Upper lobe of right lung (tissue), 1 donor: ENCODE measurements around the gene MTHFSD. TPM values are rescaled to one million over a fixed set of nuclear protein-coding genes. Genes with fewer than 3 reads are reported as not detected.
A peak's percentile ranks its signal among the peaks of the same experiment; 100 is the strongest.

Experiments
- ATAC-seq: fragments of 200-7000 bp; cut with Tn5 transposase; one replicate; pipeline ENCODE4 v1.9.1; 2020; ENCODE audit warnings: mild to moderate bottlenecking, moderate library complexity
- DNase-seq: peaks from one replicate; pipeline ENCODE4 v3.0.0-alpha.2; 2020
- H3K27ac ChIP-seq: fragments of 200-600 bp; one replicate; pipeline ENCODE4 v1.8.0; 2022
- H3K27me3 ChIP-seq: fragments of 200-600 bp; one replicate; pipeline ENCODE4 v1.8.0; 2022; ENCODE audit warnings: mild to moderate bottlenecking
- H3K36me3 ChIP-seq: fragments of 200-600 bp; one replicate; pipeline ENCODE4 v1.8.0; 2022
- H3K4me1 ChIP-seq: fragments of 200-600 bp; one replicate; pipeline ENCODE4 v1.8.0; 2022
- H3K4me3 ChIP-seq: fragments of 200-600 bp; one replicate; pipeline ENCODE4 v1.8.0; 2022; ENCODE audit warnings: mild to moderate bottlenecking
- H3K9me3 ChIP-seq: fragments of 200-600 bp; one replicate; pipeline ENCODE4 v1.8.0; 2022
- intact Hi-C: fragments of 100-400 bp; cut with DNase I; formaldehyde crosslinking; loops from one replicate; pipeline ENCODE4 v1.11.0; 2022
- total RNA-seq: library from RNA; stranded (reverse); fragmentation: NEBNext Ultra II Directional; extraction: Animal tissue kit (Norgen Biotek cat#: 25700); gene quantifications from one replicate; pipeline ENCODE4 v1.2.1, GENCODE V29; 2021
- TF ChIP-seq, protein P1 (sequence below): fragments of 200-600 bp; IDR thresholded peaks from one replicate; pipeline ENCODE4 v1.8.0; 2022; ENCODE audit warnings: antibody characterized with exemption
- donor health status: DM: no; HTN: yes; CAD: no; lungs with severe emphysema.

The MTHFSD gene
- total RNA-seq, 1 donor from 2014 or later, result 18.7 TPM

DNA sequence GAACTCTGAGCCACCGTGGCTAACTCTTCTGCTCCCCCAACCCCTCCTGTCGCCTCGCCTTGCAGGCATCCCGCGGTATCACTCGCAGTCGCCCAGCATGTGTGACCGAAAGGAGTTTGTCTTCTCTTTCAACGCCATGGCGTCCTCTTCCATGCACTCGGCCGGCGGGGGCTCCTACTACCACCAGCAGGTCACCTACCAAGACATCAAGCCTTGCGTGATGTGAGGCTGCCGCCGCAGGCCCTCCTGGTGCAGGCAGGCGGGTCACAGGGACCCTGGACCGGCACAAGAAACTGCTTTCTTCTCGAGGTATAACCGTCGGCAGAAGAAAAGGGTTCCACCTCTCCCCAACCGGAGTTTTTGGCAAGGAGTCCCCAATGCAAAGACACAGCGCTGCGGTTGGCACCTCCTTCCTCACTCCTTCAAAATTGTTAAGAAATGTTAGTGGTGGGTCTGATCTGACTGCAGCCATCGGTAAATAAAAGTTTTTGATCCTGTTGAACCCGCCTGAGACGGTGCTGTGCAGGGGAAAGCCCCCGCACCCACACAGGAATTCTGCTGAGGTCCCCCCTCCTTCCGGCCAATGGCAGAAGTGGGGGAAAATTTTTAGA, 42.1 kb downstream of the MTHFSD start:
- TF ChIP-seq, protein P1, sequence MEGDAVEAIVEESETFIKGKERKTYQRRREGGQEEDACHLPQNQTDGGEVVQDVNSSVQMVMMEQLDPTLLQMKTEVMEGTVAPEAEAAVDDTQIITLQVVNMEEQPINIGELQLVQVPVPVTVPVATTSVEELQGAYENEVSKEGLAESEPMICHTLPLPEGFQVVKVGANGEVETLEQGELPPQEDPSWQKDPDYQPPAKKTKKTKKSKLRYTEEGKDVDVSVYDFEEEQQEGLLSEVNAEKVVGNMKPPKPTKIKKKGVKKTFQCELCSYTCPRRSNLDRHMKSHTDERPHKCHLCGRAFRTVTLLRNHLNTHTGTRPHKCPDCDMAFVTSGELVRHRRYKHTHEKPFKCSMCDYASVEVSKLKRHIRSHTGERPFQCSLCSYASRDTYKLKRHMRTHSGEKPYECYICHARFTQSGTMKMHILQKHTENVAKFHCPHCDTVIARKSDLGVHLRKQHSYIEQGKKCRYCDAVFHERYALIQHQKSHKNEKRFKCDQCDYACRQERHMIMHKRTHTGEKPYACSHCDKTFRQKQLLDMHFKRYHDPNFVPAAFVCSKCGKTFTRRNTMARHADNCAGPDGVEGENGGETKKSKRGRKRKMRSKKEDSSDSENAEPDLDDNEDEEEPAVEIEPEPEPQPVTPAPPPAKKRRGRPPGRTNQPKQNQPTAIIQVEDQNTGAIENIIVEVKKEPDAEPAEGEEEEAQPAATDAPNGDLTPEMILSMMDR, result no peak
- ATAC-seq (no peak), DNase-seq (no peak)
- Histone ChIP-seq H3K27me3 (peaks cover 69% of the 10 kb centered on the region), H3K9me3 (no peaks in the 10 kb centered on the region), H3K4me1 (peaks cover 14% of the 10 kb centered on the region), H3K27ac (peak overlapping the region; percentile 86), H3K36me3 (peaks cover 4% of the 10 kb centered on the region), H3K4me3 (peak overlapping the region; percentile 62)
- intact Hi-C loops, result loop anchor here (10.0 kb wide), 1 partner anchor 168 kb away; no protein-coding TSS in a partner anchor

DNA sequence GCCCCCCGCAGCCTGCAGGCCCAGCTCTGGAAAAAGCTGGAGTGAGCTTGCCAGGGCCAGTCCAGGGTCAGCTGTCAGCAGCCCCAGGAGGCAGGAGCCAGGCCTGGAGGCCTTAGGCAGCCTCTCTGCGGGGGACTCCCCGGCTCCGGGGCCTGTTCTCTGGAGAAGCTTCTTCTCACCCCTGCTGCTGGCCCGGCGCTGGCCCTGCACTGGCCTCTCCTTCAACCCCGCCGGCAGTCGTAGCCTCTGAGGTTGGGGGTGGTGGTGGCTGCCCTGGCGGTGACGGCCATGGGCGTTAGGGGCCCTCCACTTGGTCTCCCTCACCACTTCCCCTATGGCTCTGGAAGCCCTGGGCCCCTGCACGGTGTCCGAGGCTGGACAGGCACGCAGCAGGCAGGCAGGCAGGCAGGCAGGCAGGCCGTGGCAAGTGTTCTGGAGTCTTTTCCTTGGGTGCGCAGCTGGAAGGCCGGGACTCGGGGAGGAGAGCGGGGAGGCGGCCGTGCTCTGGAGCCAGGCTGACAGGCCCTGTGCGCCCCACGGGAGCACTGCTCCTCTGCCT, 42.7 kb downstream of the MTHFSD start:
- DNase-seq (peak; percentile 63), ATAC-seq (no peak)
- Histone ChIP-seq H3K9me3 (no peaks in the 10 kb centered on the region), H3K4me3 (peak overlapping the region; percentile 62), H3K4me1 (peaks cover 14% of the 10 kb centered on the region), H3K27ac (peak overlapping the region; percentile 86), H3K27me3 (peaks cover 75% of the 10 kb centered on the region), H3K36me3 (peaks cover 4% of the 10 kb centered on the region)
- TF ChIP-seq, protein P1, result no peak
- intact Hi-C loops, result loop anchor here (10.0 kb wide), 1 partner anchor 168 kb away; no protein-coding TSS in a partner anchor

DNA sequence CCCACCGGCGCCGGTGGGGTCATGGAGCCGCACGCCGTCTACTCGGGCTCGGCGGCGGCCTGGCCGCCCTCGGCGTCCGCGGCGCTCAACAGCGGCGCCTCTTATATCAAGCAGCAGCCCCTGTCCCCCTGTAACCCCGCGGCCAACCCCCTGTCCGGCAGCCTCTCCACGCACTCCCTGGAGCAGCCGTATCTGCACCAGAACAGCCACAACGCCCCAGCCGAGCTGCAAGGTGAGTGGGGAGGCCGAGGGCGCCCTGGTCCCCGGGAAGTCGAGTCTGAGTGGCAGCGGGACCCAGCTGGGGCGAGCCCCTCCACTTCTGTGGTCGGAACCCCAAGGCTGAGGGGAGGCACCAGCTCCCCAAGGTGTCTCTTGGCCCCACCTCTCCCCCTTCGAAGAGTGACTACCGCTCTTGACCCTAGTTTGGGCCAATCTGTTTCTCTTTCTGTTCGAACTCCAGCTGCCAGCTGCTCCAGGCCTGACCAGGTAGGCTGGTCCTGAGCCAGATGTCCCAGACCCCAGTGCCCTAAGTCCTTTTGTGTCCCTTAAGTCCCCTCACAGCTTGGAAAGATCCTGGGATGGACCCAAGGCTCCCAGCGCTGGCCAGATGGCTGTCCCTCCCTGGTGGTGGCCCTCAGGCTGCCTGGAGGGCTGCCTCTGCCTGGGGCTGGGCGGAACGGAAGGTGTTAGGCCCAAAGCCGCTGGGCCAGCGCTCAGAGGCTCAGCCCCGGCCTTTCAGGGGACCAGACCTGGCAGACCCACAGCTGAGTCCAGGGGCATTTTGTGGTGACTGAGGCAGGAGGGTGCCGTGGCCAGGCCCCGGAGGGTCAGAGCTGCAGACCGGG, 43.5 kb downstream of the MTHFSD start:
- DNase-seq (no peak), ATAC-seq (no peak)
- H3K27ac ChIP-seq, result peak overlapping the region; percentile 86
- intact Hi-C loops, result loop anchor here (10.0 kb wide), 1 partner anchor 167 kb away; no protein-coding TSS in a partner anchor
- H3K36me3 ChIP-seq, result peaks cover 4% of the 10 kb centered on the region
- TF ChIP-seq, protein P1, result no peak
- peaks cover 78% of the 10 kb centered on the region for H3K27me3 ChIP-seq
- H3K9me3 ChIP-seq, result no peaks in the 10 kb centered on the region
- peak overlapping the region; percentile 62 for H3K4me3 ChIP-seq
- peaks cover 14% of the 10 kb centered on the region for H3K4me1 ChIP-seq

DNA sequence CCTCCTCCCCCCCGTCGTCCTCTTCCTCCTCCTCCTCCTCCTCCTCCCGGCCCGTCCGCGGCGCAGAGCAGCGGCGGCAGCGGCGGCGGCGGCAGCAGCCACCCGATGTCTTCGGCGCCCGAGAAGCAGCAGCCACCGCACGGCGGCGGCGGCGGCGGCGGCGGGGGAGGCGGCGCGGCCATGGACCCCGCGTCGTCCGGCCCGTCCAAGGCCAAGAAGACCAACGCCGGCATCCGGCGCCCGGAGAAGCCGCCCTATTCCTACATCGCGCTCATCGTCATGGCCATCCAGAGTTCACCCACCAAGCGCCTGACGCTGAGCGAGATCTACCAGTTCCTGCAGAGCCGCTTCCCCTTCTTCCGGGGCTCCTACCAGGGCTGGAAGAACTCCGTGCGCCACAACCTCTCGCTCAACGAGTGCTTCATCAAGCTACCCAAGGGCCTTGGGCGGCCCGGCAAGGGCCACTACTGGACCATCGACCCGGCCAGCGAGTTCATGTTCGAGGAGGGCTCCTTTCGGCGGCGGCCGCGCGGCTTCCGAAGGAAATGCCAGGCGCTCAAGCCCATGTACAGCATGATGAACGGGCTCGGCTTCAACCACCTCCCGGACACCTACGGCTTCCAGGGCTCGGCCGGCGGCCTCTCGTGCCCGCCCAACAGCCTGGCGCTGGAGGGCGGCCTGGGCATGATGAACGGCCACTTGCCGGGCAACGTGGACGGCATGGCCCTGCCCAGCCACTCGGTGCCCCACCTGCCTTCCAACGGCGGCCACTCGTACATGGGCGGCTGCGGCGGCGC, 44.4 kb downstream of the MTHFSD start, which contains the start of gene FOXF1:
TSS of gene FOXF1 (plus strand) at position 63 of the 797 bp plus-strand sequence. CDS start at position 106, 43 bp downstream.
- TF ChIP-seq, protein P1, result no peak
- H3K4me3 ChIP-seq, result peak within 1 kb of the TSS; percentile 62
- H3K9me3 ChIP-seq, result no peaks in the 10 kb centered on the region
- peaks cover 78% of the 10 kb centered on the region for H3K27me3 ChIP-seq
- peaks cover 14% of the 10 kb centered on the region for H3K4me1 ChIP-seq
- H3K27ac ChIP-seq, result peak within 1 kb of the TSS; percentile 86
- ATAC-seq, result no peak
- intact Hi-C loops, result loop anchor here (10.0 kb wide), 1 partner anchor 166 kb away; no protein-coding TSS in a partner anchor
- H3K36me3 ChIP-seq, result peaks cover 4% of the 10 kb centered on the region
- no peak for DNase-seq
